OCI-LY3 (cell line): ENCODE measurements around the gene NPIPA2.
"Not testable (repeated sequence)": the region's sequence is repeated elsewhere in the genome, so short reads cannot be mapped to it uniquely, and the experiment has no call there.

Experiments
- H2AFZ ChIP-seq: fragments of 200-600, 300-600 bp; shearing (Covaris generic); 2 replicates; pipeline ENCODE4 v1.6.0; 2014; ENCODE audit warnings: antibody characterized with exemption, low read depth, low read length
- H3K27ac ChIP-seq: fragments of 200-600, 300-600 bp; sonication (generic); 2 replicates; pipeline ENCODE4 v1.5.1; 2014; ENCODE audit warnings: mild to moderate bottlenecking, low read length, moderate library complexity, mixed read lengths
- H3K27me3 ChIP-seq: fragments of 200-600, 300-600 bp; sonication (generic); 2 replicates; pipeline ENCODE4 v1.6.1; 2014; ENCODE audit warnings: low read depth, low read length, mixed read lengths
- H3K36me3 ChIP-seq: fragments of 200-600, 300-600 bp; sonication (generic); replicated peaks from 2 replicates; pipeline ENCODE3; 2014; ENCODE audit warnings: low read depth, low read length, mixed read lengths
- H3K4me1 ChIP-seq: fragments of 300-600, 200-600 bp; sonication (generic); 2 replicates; pipeline ENCODE4 v1.6.1; 2014; ENCODE audit warnings: low read length, mixed read lengths
- H3K4me2 ChIP-seq: fragments of 200-600, 300-600 bp; sonication (generic); 2 replicates; pipeline ENCODE4 v1.6.1; 2014; ENCODE audit warnings: low read length, mixed read lengths
- H3K4me3 ChIP-seq: fragments of 300-600, 200-600 bp; sonication (generic); 2 replicates; pipeline ENCODE4 v1.5.1; 2014; ENCODE audit warnings: antibody characterized with exemption, mild to moderate bottlenecking, low read length, moderate library complexity
- H3K79me2 ChIP-seq: fragments of 300-600, 200-600 bp; shearing (Covaris generic); 2 replicates; pipeline ENCODE4 v1.6.1; 2014; ENCODE audit warnings: mild to moderate bottlenecking, low read length, mixed read lengths
- H3K9ac ChIP-seq: fragments of 300-600, 200-600 bp; shearing (Covaris generic); 2 replicates; pipeline ENCODE4 v1.6.0; 2014; ENCODE audit warnings: mild to moderate bottlenecking, low read length, moderate library complexity
- H3K9me3 ChIP-seq: fragments of 200-600, 300-600 bp; shearing (Covaris generic); 2 replicates; pipeline ENCODE4 v1.6.1; 2014; ENCODE audit warnings: low read length, mixed read lengths; ENCODE audit not compliant: insufficient read depth
- H4K20me1 ChIP-seq: fragments of 200-600, 300-600 bp; sonication (generic); 2 replicates; pipeline ENCODE4 v1.6.1; 2016; ENCODE audit warnings: low read length, mixed read lengths; ENCODE audit not compliant: insufficient read depth

Gene NPIPA2

GRCh38 chr16:14775624-14776023, 33.3 kb downstream of the NPIPA2 start:
- not testable (repeated sequence) for H3K27me3 ChIP-seq, H3K4me1 ChIP-seq, H3K79me2 ChIP-seq, H3K27ac ChIP-seq, H3K9me3 ChIP-seq, H3K36me3 ChIP-seq, H3K4me3 ChIP-seq, H3K4me2 ChIP-seq, H2AFZ ChIP-seq, H3K9ac ChIP-seq, H4K20me1 ChIP-seq

- H3K27me3 ChIP-seq, H2AFZ ChIP-seq, H3K9me3 ChIP-seq, H3K27ac ChIP-seq, H3K36me3 ChIP-seq, H3K79me2 ChIP-seq, H3K4me1 ChIP-seq, H3K4me2 ChIP-seq, H3K9ac ChIP-seq, H3K4me3 ChIP-seq, H4K20me1 ChIP-seq: not testable (repeated sequence)
Measured at GRCh38 chr16:14776763-14777162, 34.4 kb downstream of the NPIPA2 start.

- not testable (repeated sequence) for H3K9ac ChIP-seq, H2AFZ ChIP-seq, H3K4me1 ChIP-seq, H3K4me3 ChIP-seq, H3K27me3 ChIP-seq, H4K20me1 ChIP-seq, H3K4me2 ChIP-seq, H3K27ac ChIP-seq, H3K79me2 ChIP-seq, H3K9me3 ChIP-seq, H3K36me3 ChIP-seq
Measured at GRCh38 chr16:14779368-14779877, 37.1 kb downstream of the NPIPA2 start.

DNA sequence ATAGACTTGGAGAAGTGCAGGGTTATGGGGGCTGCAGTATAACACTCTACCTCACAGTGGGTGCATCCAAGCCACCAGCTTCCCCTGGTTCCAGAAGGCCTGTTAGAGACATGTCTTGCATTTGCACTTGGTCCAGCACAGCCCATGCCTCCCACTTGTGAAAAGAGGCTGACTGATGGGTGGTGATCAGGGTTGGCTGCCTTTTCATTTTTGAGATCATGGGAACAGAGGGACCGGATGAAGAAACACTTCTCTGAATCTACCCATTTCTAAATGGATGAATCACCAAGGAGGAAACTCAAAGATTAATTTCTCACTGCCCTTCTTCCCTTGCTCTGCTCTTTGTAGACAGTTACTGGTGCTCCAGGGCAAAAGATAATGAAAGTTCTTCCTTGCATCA, 43.8 kb downstream of the NPIPA2 start:
- H3K27ac ChIP-seq, H3K9ac ChIP-seq, H3K27me3 ChIP-seq, H3K9me3 ChIP-seq, H3K36me3 ChIP-seq, H3K79me2 ChIP-seq, H4K20me1 ChIP-seq, H3K4me1 ChIP-seq, H3K4me3 ChIP-seq, H2AFZ ChIP-seq, H3K4me2 ChIP-seq: not testable (repeated sequence)

- not testable (repeated sequence) for H3K4me3 ChIP-seq, H3K9me3 ChIP-seq, H3K27ac ChIP-seq, H3K36me3 ChIP-seq, H3K79me2 ChIP-seq, H3K4me2 ChIP-seq, H3K27me3 ChIP-seq, H3K9ac ChIP-seq, H3K4me1 ChIP-seq, H2AFZ ChIP-seq, H4K20me1 ChIP-seq
Measured at GRCh38 chr16:14789577-14789976, 47.2 kb downstream of the NPIPA2 start.

DNA sequence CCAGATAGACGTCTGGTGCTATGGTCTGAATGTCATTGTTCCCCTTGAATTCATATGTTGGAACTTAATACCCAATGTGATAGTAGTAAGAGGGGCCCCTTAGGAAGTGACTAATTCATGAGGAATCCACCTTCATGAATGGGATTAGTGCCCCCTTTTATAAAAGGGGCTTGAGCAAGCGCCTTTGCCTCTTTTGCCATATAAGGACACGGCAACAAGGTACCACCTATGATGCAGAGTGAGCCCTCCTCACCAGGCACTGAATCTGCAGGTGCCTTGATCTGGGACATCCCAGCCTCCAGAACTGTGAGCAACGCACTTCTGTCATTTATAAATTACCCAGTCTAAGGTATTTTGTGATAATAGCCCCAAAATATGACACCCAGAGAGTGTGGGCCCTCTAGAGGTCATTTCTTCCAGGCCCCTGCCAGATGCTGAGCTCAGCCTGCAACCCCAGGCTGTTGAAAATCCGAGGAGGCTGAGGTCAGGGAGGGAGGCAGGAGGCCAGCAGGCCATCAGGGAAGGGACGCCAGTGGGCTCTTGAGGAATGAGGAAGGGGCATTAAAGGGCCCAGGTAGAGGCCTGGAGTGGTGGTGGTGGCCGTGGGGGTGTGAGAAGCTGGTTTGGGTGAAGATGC, 48.1 kb downstream of the NPIPA2 start:
- not testable (repeated sequence) for H2AFZ ChIP-seq, H3K4me3 ChIP-seq, H4K20me1 ChIP-seq, H3K9me3 ChIP-seq, H3K4me2 ChIP-seq, H3K27ac ChIP-seq, H3K9ac ChIP-seq, H3K36me3 ChIP-seq, H3K4me1 ChIP-seq, H3K79me2 ChIP-seq, H3K27me3 ChIP-seq

DNA sequence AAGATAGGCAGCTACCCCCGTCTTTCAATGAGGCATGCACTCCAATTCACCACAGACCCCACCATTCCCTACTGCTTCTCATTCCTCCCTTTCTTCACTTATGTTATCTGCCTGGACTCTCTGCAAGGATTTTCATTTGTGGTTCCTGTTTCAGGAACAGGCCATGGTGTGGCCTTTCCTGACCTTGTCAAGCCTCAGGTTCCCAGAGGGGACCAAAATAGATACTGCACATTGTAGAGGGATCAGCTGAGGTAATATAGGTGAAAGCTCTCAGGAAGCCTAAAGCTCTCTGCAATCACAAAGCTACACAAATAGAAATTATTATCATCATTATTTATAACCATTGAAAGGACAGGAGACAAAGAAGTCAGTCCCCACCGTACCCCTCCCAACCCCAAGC, 50.6 kb downstream of the NPIPA2 start:
- H3K27ac ChIP-seq, H4K20me1 ChIP-seq, H3K4me3 ChIP-seq, H3K4me2 ChIP-seq, H3K79me2 ChIP-seq, H3K9me3 ChIP-seq, H3K27me3 ChIP-seq, H3K4me1 ChIP-seq, H3K36me3 ChIP-seq, H3K9ac ChIP-seq, H2AFZ ChIP-seq: not testable (repeated sequence)

DNA sequence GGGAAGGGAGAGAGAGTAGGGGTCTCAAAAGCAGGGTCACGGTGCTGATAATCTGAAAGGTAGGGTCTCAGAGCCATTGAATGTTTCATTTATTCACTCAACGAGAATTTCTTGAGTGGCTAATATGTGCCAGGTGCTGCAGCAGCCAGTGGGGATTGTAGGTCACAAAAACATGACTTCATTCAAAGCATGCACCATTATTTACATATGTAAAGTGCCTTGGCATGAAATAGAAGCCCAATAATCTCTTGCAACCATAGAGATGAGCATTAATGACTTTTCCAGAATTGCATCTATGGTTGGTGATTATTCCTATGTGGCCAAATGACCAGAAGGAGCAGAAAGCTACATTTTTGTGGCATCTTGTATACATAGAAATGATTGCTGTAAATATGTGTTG, 55.2 kb downstream of the NPIPA2 start:
- H3K79me2 ChIP-seq, H2AFZ ChIP-seq, H3K9ac ChIP-seq, H3K27me3 ChIP-seq, H3K4me3 ChIP-seq, H3K4me1 ChIP-seq, H3K36me3 ChIP-seq, H3K27ac ChIP-seq, H3K9me3 ChIP-seq, H3K4me2 ChIP-seq, H4K20me1 ChIP-seq: not testable (repeated sequence)

DNA sequence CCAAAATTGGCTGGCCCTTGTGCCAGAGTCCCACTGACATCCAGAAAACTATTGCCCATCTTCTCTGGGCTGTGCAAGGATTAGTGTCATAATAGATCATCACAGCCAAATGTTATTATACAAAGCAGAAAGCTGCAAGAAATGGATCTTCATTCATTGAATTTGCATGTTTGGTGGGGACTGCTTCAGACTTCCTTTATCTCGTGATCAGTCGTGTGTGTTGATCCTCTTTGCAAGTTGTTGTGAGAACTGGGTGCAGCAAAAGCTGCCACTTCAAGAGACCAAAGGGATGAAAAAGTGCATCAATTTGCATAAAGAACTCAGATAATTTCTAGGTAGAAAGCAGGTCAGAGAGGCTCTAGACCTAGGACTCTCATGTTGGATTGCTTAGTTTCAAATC, 61.2 kb downstream of the NPIPA2 start:
- not testable (repeated sequence) for H3K79me2 ChIP-seq, H3K4me2 ChIP-seq, H3K4me3 ChIP-seq, H3K27ac ChIP-seq, H3K9me3 ChIP-seq, H4K20me1 ChIP-seq, H2AFZ ChIP-seq, H3K36me3 ChIP-seq, H3K27me3 ChIP-seq, H3K9ac ChIP-seq, H3K4me1 ChIP-seq

- H3K4me3 ChIP-seq, H4K20me1 ChIP-seq, H3K27me3 ChIP-seq, H3K27ac ChIP-seq, H3K9me3 ChIP-seq, H3K4me2 ChIP-seq, H3K36me3 ChIP-seq, H2AFZ ChIP-seq, H3K79me2 ChIP-seq, H3K4me1 ChIP-seq, H3K9ac ChIP-seq: not testable (repeated sequence)
Measured at GRCh38 chr16:14807184-14807678, 64.9 kb downstream of the NPIPA2 start.
